GM19395 (cell line): Measurements from ENCODE around the gene LYSMD1.

Experiments used
- ATAC-seq: cut with Tn5 transposase; IDR thresholded peaks from one replicate; pipeline ENCODE4 v1.9.1; 2021; ENCODE audit warnings: mild to moderate bottlenecking, moderate library complexity; ENCODE audit not compliant: unreplicated experiment

The LYSMD1 gene

DNA sequence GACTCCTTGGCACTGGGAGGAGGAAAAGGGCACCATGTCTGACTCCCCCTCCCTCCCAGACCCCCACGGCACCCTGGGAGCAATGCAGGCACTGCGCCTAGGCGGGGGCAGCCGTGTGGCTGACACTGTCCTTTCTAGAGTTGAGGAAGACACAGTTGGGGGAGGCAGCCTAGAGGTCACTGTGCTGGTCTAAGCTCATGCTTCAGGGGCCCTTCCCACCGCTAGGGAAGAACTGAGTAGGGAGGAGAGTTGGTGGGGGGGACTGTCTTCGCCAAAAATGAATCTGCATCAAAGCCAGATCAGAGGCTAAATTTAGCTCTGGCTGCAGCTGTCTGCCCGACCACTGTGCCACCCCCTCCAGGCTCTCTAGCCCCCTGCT lies 22.7 kb downstream of the LYSMD1 start:
- ATAC-seq: no peak

DNA sequence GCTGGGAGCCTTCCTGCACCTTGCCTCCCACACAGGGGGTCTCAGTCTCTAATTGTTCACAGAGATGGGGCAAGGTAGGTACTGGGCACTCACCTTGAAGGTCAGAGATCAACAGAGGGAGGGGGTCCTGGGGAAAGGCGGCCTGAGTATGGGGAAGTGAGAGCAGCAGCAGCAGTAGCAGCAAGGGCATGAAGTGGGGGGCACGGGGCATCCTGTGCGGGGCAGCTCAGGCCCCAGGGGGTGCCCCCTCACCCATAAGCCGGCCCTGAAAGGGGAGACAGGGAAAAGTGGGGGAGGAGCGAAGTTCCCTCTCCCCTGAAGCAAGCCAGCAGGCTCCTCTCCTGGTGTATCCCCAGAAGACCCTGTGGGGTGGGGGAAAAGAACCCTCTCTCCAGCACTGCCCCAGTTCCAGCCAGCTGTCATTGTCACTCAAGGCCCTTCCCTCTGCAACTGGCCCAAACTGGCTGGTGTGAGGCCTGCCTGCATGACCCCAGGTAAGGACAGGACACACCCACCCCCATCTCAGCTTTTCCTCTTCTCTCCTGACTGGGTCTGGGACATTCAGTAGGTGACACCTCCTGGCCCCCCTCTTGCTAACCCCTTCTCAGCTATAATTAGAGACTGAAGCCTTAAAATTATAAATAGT lies 23.2 kb downstream of the LYSMD1 start:
- no peak for ATAC-seq

DNA sequence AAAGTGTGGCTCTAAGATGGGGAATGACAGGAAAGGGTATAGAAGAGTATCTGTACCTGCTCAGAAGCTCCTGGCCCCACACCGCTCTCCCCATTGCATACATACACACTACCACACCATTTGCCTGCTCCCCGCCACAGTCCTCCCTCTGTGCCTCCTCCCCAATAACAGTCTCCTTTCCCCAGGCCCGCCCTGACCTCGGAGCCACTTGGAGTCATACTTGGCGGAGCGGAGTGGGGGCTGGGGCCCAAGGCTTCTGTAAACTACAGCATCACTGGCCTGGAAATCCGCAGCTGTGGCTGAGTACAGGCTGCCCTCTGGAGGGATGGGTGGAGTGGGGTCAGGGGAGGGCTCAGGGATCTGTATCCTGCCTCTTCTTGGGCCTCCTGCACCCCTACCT lies 27.9 kb downstream of the LYSMD1 start:
- ATAC-seq: no peak

DNA sequence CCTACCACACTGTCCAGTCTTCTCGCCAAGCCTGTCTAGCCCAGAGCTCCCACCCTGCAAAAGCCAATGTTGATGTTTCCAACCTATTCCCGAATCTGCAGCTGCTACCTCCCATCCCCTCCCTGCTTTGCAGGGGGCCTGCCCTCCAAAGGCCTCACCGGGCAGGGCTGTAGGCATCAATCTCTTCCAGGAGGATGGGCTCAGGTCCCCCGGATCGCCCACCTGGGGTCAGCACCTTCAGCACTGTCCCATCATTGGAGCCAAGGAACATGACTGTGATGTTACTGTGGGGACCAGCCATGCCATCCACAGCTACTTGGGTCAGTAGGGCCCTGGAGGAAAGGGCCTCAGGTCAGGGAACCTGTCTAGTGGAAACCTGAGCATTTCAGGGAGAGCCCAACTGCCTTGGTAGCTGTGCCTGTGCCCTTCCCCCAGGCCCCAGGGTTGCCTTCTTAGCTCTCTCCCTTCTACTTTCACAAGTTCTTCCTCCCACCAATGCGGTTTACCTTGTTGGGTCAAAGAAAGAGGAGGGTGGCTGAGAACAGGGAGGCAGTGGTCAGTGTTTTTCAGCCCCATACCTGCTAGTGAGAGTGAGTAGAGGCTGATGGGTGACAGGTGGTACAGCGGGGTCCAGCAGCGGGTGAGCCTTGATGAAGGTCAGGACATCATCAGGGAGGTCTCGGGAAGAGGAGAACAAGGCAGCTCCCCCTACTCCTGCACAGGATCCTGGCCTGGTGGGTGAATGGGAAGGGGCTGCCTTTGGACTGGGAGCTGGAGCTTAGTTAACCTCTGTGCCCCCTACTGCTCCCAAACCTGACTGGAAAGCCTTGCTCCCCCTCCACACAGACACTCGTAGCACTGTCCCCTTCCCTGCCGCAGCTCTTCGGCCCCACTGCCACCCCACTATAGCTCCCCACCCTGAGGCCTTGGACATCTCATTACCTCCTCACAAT lies 30.0 kb downstream of the LYSMD1 start:
- no peak for ATAC-seq

DNA sequence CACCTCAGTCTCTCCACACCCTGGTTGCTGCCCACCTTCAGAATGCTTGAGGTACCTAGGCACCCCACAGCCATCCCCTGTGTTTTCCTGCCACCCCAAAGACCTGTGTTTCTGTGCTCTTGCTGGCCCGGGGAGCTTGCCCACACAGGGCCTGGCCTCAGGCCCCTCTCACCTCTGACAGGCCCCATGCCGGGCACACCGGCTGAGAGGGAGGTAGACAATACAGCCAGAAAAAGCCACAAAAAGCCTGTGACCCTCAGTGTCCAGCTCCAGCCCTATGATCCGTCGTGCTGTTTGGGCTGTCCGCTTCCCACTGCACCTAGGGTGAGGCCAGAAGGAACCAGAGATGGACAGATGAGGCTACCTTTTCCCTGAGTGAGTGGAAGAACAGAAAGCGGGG lies 30.7 kb downstream of the LYSMD1 start:
- no peak for ATAC-seq

DNA sequence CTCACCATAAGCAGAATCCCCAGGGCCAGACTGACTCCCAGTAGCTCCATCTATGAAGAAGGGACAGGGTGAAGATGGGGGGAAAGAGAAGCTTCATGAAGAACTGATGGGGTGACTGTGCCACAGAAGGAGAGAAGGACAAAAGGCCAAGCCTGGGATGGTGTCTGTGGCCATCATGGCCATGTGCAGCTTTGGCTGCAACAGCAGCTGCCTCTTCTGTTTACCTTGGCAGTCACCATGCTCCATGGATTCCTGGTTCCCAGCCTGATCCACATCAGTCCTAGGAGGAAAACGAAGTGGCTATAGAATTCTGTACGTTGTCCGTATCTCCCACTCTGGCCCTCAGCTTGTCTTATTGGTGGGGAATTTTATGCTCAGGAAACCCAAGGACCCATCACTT lies 31.3 kb downstream of the LYSMD1 start:
- no peak for ATAC-seq

DNA sequence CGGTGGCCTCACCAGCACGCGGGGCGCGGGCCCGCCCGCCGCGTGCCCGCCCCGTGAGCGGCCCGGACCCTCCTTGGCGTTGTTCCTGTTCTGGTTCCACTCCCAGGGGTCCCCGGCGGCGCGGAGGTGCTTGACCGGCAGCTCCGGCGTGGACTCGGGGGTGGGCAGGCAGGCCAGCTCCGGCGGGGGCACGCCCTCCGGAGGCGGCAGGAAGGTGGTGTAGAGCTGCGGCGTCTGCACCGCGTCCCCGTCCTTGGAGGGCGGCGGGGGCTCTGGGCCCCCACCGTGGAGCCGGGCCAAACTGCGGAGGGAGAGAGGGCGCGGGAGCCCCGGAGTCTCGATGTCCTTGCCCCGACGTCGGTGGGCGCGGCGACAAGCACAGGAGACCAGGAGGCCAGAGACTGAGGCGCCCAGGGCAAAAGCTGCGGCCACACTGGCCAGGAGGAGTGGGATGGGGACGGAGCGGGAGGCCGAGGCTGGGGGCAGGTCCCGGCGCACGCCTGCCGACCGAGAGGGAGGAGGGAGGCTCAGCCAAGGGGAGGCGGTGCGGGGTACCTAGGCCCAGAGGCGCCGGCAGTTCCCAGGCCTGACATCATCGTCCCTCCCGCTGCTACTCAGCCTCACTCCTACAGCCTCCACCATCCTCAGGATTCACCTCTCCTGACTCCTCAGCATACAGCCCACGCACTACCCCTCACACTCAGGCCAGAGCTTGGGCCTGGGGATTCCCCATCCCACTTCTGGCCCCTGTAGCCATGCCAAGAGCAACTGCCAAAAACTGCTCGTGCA lies 32.5 kb downstream of the LYSMD1 start:
- no peak for ATAC-seq

DNA sequence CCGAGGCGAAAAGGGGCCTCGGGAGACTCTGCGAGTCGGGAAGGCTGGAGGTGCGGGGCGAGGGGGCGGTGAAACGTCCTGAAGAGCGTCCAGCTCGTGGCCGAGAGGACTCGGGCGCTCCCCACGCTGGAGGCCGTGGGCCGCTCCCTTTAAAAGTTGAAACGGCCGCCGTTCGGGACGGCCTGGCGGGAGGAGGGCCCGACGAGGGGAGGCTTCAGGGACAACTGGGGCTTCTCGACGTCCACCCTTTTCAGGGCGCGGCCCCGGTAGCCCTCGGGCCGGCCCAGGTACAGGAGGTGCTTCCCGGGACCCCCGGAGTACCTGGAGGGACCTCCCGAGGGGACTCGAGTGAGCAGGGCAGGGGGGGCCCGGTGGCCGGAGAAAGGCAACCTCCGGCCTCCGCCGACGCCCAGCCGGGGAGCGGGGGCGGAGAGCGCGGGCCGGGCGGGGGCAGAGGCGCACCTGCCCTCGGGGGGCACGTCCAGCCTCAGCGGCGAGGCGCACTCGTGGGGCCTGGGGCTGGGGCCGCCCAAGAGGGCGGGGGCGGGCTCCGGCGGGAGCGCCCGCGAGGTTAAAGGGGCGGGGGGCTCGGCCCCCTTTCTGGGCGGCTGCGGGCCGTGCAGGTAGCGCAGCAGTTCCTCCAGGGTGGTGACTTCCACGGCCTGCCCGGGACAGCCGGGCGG lies 33.2 kb downstream of the LYSMD1 start:
- no peak for ATAC-seq

DNA sequence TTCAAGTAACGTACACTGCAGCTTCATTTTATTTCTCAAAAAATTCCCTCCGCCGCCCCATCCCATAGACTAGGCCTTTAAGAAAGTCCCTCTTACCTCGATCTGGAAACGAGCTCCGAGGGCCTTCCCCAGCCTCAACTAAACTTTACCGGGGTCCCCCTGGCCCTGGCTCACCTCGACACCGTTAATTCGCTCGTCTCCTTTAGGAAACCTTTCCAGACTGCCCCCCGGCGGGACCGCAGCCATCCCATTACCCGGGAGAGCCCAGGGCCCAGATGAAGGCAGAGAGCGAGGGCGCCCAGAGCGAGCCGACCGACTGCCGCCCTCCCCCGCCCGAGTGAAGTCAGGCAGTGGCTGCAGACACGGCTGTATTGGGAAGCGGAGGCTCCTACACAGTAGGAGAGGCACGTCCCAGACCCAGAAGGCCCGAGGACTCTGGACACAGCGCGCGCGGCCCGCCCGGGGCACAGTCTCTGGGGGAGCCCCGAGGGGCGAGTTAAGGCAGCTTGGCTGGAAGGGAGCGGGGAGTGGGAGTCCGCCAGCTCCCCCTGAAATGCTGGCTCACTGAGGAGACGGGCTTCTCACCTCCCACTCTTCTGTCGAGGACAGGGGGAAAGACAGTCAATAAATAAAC lies 33.9 kb downstream of the LYSMD1 start:
- no peak for ATAC-seq

DNA sequence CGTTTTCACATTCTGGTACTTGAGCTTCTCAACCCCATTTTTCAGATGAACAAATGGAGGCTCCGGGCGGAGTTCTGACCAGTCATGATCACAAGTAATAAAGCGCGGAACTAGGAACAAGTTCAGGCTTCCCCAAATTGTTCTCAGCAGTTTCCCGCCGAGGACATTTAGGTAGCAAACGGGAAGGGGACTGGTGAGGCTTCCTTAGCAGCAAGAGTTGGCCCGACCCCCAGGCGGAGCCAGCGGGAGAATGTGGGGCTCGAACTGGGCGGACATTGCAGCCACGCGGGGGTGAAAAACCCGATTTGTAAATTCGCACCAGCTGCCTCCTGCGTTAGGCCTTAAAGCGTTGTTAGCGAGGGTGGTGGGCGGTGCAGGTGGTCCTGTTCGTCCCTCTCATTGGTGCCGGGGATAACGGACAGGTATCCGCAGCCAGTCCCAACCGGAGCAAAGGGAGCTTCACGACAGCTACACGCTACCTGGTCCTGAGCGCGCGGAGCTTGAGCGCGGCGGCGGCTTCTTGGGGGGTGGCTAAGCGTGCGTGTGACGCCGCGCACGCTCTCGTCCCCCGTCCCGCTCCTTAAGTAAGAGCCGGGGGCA lies 34.6 kb downstream of the LYSMD1 start:
- ATAC-seq: peak; percentile 79

DNA sequence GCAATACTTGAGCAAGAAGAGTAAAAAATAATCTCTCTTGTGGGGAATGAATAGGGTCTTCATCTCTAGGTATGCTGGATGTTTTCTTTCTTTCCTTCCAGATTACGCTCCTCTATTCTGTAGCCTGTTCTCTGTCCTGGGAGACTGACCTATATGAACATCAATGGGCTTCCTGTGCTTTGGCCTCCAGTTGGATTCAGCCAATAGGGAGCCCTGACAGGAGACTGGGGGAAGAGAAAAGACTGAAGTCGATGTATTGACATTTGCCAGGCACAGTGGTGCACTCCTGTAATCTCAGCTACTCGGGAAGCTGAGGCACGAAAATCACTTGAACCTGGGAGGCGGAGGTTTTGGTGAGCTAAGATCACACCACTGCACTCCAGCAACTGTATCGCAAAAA lies 36.9 kb downstream of the LYSMD1 start:
- ATAC-seq: no peak

DNA sequence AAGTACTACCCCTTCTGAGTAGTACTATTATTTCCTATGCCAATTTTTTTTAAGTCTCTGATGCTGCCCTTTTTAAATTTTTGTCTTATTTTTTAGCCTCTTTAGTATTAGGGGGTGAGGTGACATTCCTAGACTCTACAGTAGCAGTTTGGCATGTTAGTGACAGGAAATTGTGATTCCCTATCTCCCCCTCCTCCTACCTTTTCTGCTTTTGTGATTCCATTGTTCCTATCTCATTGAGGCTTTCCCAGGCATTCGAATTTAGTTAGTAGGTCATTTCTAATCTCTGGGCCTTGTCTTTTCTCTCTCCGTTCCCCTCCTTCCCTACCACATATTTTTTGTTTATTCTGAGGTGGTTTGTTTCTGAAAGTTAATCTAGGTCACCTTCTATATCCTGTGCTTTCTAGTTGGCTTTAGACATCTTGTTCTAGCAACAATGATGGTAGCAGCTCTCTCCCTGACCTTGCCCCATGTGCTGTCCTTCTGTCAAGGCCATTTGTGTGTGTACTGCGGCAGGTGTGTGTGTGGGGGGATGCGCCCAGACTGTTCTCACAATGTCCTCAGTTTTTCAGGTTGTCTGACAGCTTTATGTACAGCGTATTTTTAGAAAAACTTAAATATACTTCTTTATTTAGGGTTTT lies 40.8 kb downstream of the LYSMD1 start:
- ATAC-seq: no peak

DNA sequence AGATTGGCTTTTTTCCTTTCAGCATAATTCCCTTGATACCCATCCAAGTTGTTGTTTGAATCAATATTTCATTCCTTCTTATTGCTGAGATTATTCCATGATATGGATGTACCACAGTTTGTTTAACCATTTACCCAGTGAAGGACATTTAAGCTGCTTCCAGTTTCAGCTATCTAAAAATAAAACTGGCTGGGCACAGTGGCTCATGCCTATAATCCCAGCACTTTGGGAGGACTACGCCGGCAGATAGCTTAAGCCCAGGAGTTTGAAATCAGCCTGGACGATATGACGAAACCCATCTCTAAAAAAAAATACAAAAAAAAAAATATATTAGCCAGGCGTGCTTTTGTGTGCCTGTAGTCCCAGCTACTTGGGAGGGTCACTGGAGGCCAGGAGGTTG lies 51.8 kb downstream of the LYSMD1 start:
- no peak for ATAC-seq
